H1 (cell line): Measurements from ENCODE around the gene SNHG17. TPM values are rescaled to one million over a fixed set of nuclear protein-coding genes. Genes with fewer than 3 reads are reported as not detected.

ENCODE experiments used
- CBX8 ChIP-seq: fragments of 300-800, 300-1000 bp; sonication (generic); IDR thresholded peaks from 2 replicates; pipeline ENCODE4 v1.7.1; 2016; ENCODE audit warnings: low read depth, low read length, borderline replicate concordance
- CHD1 ChIP-seq: IDR thresholded peaks from 2 replicates; pipeline ENCODE4 v1.6.1; 2012; ENCODE audit warnings: low read depth, low read length, improper control_type of control experiment
- SIX5 ChIP-seq: IDR thresholded peaks from 2 replicates; pipeline ENCODE4 v1.6.1; 2011; ENCODE audit warnings: mild to moderate bottlenecking, low read depth, low read length
- polyA plus RNA-seq, 7 experiments: library from polyadenylated mRNA; depleted of rRNA in 3 of 7; stranded (reverse) in 5 of 7; unstranded in 2 of 7; fragments of >200 nt in 5 of 7; fragments of 200-250 nt in 2 of 7; gene quantifications; 1 replicate in 5 of 7; 2 replicates in 1 of 7; 4 replicates in 1 of 7; pipeline versions ENCODE4 v1.2.1 to v1.2.3, GENCODE V29; 2011 to 2013; ENCODE audit warnings: missing spikeins in 2 of 7, mixed read lengths in 2 of 7
- small RNA-seq: library from polyadenylated mRNA; stranded (forward); fragments of <200 nt; extraction: miRNeasy Mini kit (QIAGEN cat#:217004); gene quantifications from one replicate; pipeline ENCODE3, GENCODE V24; 2013; ENCODE audit not compliant: insufficient read depth
- total RNA-seq: library from RNA; stranded (reverse); fragmentation: NEBNext Ultra II Directional; extraction: Animal tissue kit (Norgen Biotek cat#: 25700); gene quantifications from 2 replicates; pipeline ENCODE4 v1.2.1, GENCODE V29; 2021

Gene SNHG17
- total and polyA plus RNA-seq, 2 of the 8 experiments (the other 6 are each of a cell fraction or from before 2014, with no cell fraction given) = 59.4 to 59.8 TPM

DNA sequence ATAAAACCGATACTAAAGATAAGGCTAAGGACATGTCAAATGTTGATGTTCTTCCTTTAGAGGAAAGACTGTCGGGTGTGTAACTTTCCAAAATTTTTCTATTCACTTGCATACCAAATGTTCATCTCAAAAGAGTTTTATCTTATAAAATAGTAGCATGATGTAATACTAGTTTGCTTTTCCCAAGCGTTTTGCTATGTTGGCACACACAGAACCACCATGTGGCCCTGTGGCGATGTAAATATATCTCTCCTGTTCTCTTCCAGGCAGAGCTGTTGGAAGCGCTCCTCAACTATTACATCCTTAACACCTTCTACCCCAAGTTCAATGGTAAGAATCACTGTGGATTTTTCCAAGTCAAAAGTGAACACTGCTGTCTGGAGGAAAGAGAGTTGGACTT is 62.3 kb downstream of the SNHG17 start (continued):
- TF ChIP-seq CHD1 = no peak
- TF ChIP-seq CBX8 = no peak
- TF ChIP-seq SIX5 = no peak

Small RNAs within 50 kb of the gene (small RNA-seq; reads per million reads assigned to genes)
- gene RF00056 (not detected), gene SNORA60 (2.9 reads per million, percentile 36 among the genes with 10 or more reads in this experiment), gene SNORA71A (18.2 reads per million, percentile 91 among the genes with 10 or more reads in this experiment), gene SNORA71B (26.1 reads per million, percentile 94 among the genes with 10 or more reads in this experiment), gene SNORA71C (not detected), gene SNORA71D (53.5 reads per million, percentile 96 among the genes with 10 or more reads in this experiment), gene SNORA71E (not detected)

Other genes starting within 250 kb of the SNHG17 start
- gene KIAA1755, start 174.6 kb downstream of the SNHG17 start, total RNA-seq = not detected in 2 replicates
- 0.23 and 0.27 TPM in 2 replicates for gene KIAA1755, start 174.6 kb downstream of the SNHG17 start, polyA plus RNA-seq (2011; rRNA removed)
- not detected in 2 replicates for gene BPI, start 131.2 kb downstream of the SNHG17 start, total RNA-seq
- not detected in 2 replicates for gene BPI, start 131.2 kb downstream of the SNHG17 start, polyA plus RNA-seq (2011; rRNA removed)
- gene LBP, start 88.8 kb downstream of the SNHG17 start, total RNA-seq = 0.48 and 0.63 TPM in 2 replicates
- 0.44 and 0.60 TPM in 2 replicates for gene LBP, start 88.8 kb downstream of the SNHG17 start, polyA plus RNA-seq (2011; rRNA removed)
- 33.8 and 35.1 TPM in 2 replicates for gene RALGAPB, start 37.5 kb upstream of the SNHG17 start, total RNA-seq
- gene RALGAPB, start 37.5 kb upstream of the SNHG17 start, polyA plus RNA-seq (2011; rRNA removed) = 9.2 and 10.6 TPM in 2 replicates
- not detected in 2 replicates for gene ADIG, start 145.9 kb upstream of the SNHG17 start, total RNA-seq
- not detected in 2 replicates for gene ADIG, start 145.9 kb upstream of the SNHG17 start, polyA plus RNA-seq (2011; rRNA removed)
- gene ARHGAP40, start 166.5 kb upstream of the SNHG17 start, total RNA-seq = 0.74 and 0.86 TPM in 2 replicates
- 0.69 and 1.4 TPM in 2 replicates for gene ARHGAP40, start 166.5 kb upstream of the SNHG17 start, polyA plus RNA-seq (2011; rRNA removed)